Liver (tissue), 3 donors: Measurements from ENCODE around the gene DYSF.

ENCODE experiments used
- HNF4G ChIP-seq: IDR thresholded peaks from 2 replicates; pipeline ENCODE4 v1.6.1; 2016; ENCODE audit warnings: antibody characterized with exemption
- JUND ChIP-seq, 2 donors: IDR thresholded peaks; 2 replicates each; pipeline ENCODE4 v1.6.1; 2016; ENCODE audit warnings: antibody characterized with exemption in 2 of 2
- TF ChIP-seq, protein P1 (sequence below): IDR thresholded peaks from 2 replicates; pipeline ENCODE4 v1.6.1; 2016; ENCODE audit warnings: antibody characterized with exemption
- TF ChIP-seq, protein P2 (sequence below): fragments of 150-350 bp; IDR thresholded peaks from 2 replicates; pipeline ENCODE4 v1.5.1; 2017; ENCODE audit warnings: improper control_type of control experiment, low read depth, low read length; ENCODE audit not compliant: missing input control
- TF ChIP-seq, protein P3 (sequence below): IDR thresholded peaks from 2 replicates; pipeline ENCODE4 v1.6.1; 2016; ENCODE audit warnings: antibody characterized with exemption
- TF ChIP-seq, protein P4 (sequence below): IDR thresholded peaks from 2 replicates; pipeline ENCODE4 v1.6.1; 2016; ENCODE audit warnings: antibody characterized with exemption, mild to moderate bottlenecking
- donor health status: healthy.
- donor health status: healthy.

DNA sequence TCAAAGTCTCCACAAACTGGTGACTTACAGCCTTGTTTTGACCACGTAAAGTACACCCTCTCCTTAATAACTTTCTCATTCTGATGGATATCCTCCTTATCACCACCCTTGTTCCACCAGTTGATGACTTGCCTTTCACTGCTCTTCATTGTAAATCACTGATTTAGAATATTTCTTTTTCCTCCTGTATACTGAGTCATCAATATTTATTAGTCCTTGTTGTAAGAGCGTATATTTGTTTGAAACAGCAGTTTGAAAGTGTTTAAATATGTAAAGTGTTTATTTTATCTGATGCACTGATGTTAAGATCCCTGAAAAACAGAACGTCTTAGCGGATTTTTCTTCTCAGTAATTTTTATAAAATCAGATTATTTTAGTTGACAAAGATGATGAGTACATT, 34.2 kb upstream of the DYSF start:
- TF ChIP-seq, protein P1, sequence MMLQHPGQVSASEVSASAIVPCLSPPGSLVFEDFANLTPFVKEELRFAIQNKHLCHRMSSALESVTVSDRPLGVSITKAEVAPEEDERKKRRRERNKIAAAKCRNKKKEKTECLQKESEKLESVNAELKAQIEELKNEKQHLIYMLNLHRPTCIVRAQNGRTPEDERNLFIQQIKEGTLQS, result no peak
- TF ChIP-seq, protein P2, sequence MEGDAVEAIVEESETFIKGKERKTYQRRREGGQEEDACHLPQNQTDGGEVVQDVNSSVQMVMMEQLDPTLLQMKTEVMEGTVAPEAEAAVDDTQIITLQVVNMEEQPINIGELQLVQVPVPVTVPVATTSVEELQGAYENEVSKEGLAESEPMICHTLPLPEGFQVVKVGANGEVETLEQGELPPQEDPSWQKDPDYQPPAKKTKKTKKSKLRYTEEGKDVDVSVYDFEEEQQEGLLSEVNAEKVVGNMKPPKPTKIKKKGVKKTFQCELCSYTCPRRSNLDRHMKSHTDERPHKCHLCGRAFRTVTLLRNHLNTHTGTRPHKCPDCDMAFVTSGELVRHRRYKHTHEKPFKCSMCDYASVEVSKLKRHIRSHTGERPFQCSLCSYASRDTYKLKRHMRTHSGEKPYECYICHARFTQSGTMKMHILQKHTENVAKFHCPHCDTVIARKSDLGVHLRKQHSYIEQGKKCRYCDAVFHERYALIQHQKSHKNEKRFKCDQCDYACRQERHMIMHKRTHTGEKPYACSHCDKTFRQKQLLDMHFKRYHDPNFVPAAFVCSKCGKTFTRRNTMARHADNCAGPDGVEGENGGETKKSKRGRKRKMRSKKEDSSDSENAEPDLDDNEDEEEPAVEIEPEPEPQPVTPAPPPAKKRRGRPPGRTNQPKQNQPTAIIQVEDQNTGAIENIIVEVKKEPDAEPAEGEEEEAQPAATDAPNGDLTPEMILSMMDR, result no peak
- TF ChIP-seq, protein P3, sequence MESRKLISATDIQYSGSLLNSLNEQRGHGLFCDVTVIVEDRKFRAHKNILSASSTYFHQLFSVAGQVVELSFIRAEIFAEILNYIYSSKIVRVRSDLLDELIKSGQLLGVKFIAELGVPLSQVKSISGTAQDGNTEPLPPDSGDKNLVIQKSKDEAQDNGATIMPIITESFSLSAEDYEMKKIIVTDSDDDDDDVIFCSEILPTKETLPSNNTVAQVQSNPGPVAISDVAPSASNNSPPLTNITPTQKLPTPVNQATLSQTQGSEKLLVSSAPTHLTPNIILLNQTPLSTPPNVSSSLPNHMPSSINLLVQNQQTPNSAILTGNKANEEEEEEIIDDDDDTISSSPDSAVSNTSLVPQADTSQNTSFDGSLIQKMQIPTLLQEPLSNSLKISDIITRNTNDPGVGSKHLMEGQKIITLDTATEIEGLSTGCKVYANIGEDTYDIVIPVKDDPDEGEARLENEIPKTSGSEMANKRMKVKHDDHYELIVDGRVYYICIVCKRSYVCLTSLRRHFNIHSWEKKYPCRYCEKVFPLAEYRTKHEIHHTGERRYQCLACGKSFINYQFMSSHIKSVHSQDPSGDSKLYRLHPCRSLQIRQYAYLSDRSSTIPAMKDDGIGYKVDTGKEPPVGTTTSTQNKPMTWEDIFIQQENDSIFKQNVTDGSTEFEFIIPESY, result no peak
- TF ChIP-seq JUND (IDR thresholded peaks at IDR 0.05) (no peak), HNF4G (no peak)
- TF ChIP-seq, protein P4, sequence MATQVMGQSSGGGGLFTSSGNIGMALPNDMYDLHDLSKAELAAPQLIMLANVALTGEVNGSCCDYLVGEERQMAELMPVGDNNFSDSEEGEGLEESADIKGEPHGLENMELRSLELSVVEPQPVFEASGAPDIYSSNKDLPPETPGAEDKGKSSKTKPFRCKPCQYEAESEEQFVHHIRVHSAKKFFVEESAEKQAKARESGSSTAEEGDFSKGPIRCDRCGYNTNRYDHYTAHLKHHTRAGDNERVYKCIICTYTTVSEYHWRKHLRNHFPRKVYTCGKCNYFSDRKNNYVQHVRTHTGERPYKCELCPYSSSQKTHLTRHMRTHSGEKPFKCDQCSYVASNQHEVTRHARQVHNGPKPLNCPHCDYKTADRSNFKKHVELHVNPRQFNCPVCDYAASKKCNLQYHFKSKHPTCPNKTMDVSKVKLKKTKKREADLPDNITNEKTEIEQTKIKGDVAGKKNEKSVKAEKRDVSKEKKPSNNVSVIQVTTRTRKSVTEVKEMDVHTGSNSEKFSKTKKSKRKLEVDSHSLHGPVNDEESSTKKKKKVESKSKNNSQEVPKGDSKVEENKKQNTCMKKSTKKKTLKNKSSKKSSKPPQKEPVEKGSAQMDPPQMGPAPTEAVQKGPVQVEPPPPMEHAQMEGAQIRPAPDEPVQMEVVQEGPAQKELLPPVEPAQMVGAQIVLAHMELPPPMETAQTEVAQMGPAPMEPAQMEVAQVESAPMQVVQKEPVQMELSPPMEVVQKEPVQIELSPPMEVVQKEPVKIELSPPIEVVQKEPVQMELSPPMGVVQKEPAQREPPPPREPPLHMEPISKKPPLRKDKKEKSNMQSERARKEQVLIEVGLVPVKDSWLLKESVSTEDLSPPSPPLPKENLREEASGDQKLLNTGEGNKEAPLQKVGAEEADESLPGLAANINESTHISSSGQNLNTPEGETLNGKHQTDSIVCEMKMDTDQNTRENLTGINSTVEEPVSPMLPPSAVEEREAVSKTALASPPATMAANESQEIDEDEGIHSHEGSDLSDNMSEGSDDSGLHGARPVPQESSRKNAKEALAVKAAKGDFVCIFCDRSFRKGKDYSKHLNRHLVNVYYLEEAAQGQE, result no peak
